Fibroblast of lung (primary cell): Measurements from ENCODE around the gene MNAT1.

Experiments
- CTCF ChIP-seq, 2 donors: IDR thresholded peaks in 1 of 2; conservative IDR thresholded peaks in 1 of 2; 1 replicate in 1 of 2; 2 replicates in 1 of 2; pipeline ENCODE4 v1.5.1; 2011 to 2012; ENCODE audit warnings: low read length in 2 of 2, control low read depth in 1 of 2, inconsistent platforms in 1 of 2, low read depth in 1 of 2, mild to moderate bottlenecking in 1 of 2
- EZH2 ChIP-seq: IDR thresholded peaks from 2 replicates; pipeline ENCODE4 v1.5.1; 2012; ENCODE audit warnings: low read length, control low read depth, mild to moderate bottlenecking; ENCODE audit errors: missing control alignments

GRCh38 chr14:60845523-60845922 is 111.0 kb downstream of the MNAT1 start:
- no peak for TF ChIP-seq CTCF (conservative IDR thresholded peaks at IDR 0.05 in 1 of 2, IDR thresholded peaks at IDR 0.05 in 1 of 2; ENCODE audit: low read depth in 1 of 2, low read length in 2 of 2)
- no peak for TF ChIP-seq EZH2
